ENCODE measurements around the gene NCKAP5. TPM values are rescaled to one million over a fixed set of nuclear protein-coding genes. Genes with fewer than 3 reads are reported as not detected.

NCKAP5 gene
- total and polyA plus RNA-seq, 2 of the 8 experiments (the other 6 are each of a cell fraction or from before 2014, with no cell fraction given) = 0.27 to 0.86 TPM

GRCh38 chr2:132797071-132797470 lies 771.2 kb downstream of the NCKAP5 start:
- no peaks in the 10 kb centered on the region; a peak in 1 of 7 replicates for H3K4me1 ChIP-seq (replicated peaks in 1 of 4; ENCODE audit: control insufficient read depth in 3 of 4, insufficient read depth in 4 of 4, low read length in 3 of 4)
- no peak overlapping the region for H3K9ac ChIP-seq (replicated peaks in 1 of 4; ENCODE audit: extremely low read depth in 1 of 4, low read depth in 3 of 4, low read length in 3 of 4)
- H3K56ac ChIP-seq (replicated peaks; ENCODE audit: insufficient read length, low read depth, low read length) = no peak overlapping the region
- H3K9me3 ChIP-seq (ENCODE audit: insufficient read depth in 2 of 2, low read depth in 1 of 2, low read length in 1 of 2) = no peaks in the 10 kb centered on the region
- POLR2A ChIA-PET (ENCODE audit: partially characterized antibody) = no interaction called here
- no peak overlapping the region for H3K14ac ChIP-seq (ENCODE audit: insufficient read length)
- no peak overlapping the region for H3K4ac ChIP-seq (replicated peaks; ENCODE audit: insufficient read length, low read depth, low read length)
- H2BK12ac ChIP-seq (ENCODE audit: low read depth, low read length) = no peak overlapping the region
- H2BK20ac ChIP-seq (ENCODE audit: low read length) = no peak overlapping the region
- H3K36me3 ChIP-seq (ENCODE audit: control insufficient read depth in 2 of 4, insufficient read depth in 4 of 4, low read length in 3 of 4) = no peaks in the 10 kb centered on the region
- peaks cover 0 to 1% (median 0%) of the 10 kb centered on the region in 4 experiments; a peak in 1 of 7 replicates for H3K27me3 ChIP-seq (replicated peaks in 1 of 4; ENCODE audit: control insufficient read depth in 3 of 4, extremely low read depth in 1 of 4, insufficient read depth in 3 of 4, low read length in 3 of 4)
- no peak overlapping the region for H4K91ac ChIP-seq (replicated peaks; ENCODE audit: insufficient read length, low read length)
- H4K20me1 ChIP-seq (replicated peaks in 1 of 2; ENCODE audit: control insufficient read depth in 1 of 2, insufficient read depth in 2 of 2, low read length in 2 of 2) = no peaks in the 10 kb centered on the region
- no peak overlapping the region for H2BK120ac ChIP-seq (replicated peaks; ENCODE audit: low read depth, low read length)
- H3K79me2 ChIP-seq (ENCODE audit: control insufficient read depth in 1 of 2, insufficient read depth in 2 of 2, low read length in 2 of 2) = no peaks in the 10 kb centered on the region
- no peaks in the 10 kb centered on the region for H3K79me1 ChIP-seq (ENCODE audit: low read depth, low read length)
- H3K4me3 ChIP-seq (ENCODE audit: extremely low read depth in 1 of 4, insufficient read depth in 2 of 4, low read depth in 3 of 4, low read length in 4 of 4) = no peak overlapping the region
- no peaks in the 10 kb centered on the region for H3K23me2 ChIP-seq (ENCODE audit: low read depth, low read length)
- no peak overlapping the region for H2AK5ac ChIP-seq (ENCODE audit: low read depth, low read length)
- 93% methylated on average over 3 of the region's 3 CpGs; no CpG with 5 or more reads in 1 of the 2 experiments for WGBS, 2 experiments (ENCODE audit: extremely low coverage in 1 of 2, insufficient coverage in 1 of 2, insufficient read length in 1 of 2, insufficient replicate concordance in 2 of 2, low coverage in 1 of 2, low lambda C conversion rate in 2 of 2, missing lambda C conversion rate in 1 of 2)
- DNase-seq (ENCODE audit: low read depth in 1 of 2, low spot score in 2 of 2) = no peak
- CTCF ChIA-PET (ENCODE audit: partially characterized antibody) = no interaction called here
- H2AFZ ChIP-seq (ENCODE audit: low read length) = no peak overlapping the region
- FAIRE-seq = no peak
- no peak overlapping the region for H4K8ac ChIP-seq (ENCODE audit: extremely low read depth, insufficient read depth, low read length)
- no peak overlapping the region for H3K4me2 ChIP-seq (ENCODE audit: insufficient read depth in 1 of 2, low read depth in 2 of 2, low read length in 2 of 2)
- no peak overlapping the region for H3K27ac ChIP-seq (ENCODE audit: low read depth, low read length)
- H3K23ac ChIP-seq (ENCODE audit: insufficient read length) = no peak overlapping the region
- no peak overlapping the region for H3K18ac ChIP-seq (ENCODE audit: extremely low read depth, low read length)
- no peak overlapping the region for H2BK15ac ChIP-seq (ENCODE audit: low read length)
- H2BK5ac ChIP-seq (ENCODE audit: low read depth, low read length) = no peak overlapping the region
- no peak overlapping the region for H4K5ac ChIP-seq (ENCODE audit: insufficient read length, low read depth, low read length)
- no peak for TF ChIP-seq HDAC2 (IDR thresholded peaks at IDR 0.05; ENCODE audit: borderline replicate concordance in 1 of 2, low read depth in 2 of 2, low read length in 2 of 2)
- TF ChIP-seq GABPA (IDR thresholded peaks at IDR 0.05; ENCODE audit: borderline replicate concordance, insufficient read depth, low read length) = no peak
- TF ChIP-seq YY1 (IDR thresholded peaks at IDR 0.05; ENCODE audit: low read depth, low read length) = no peak
- TF ChIP-seq EZH2 (IDR thresholded peaks at IDR 0.05; ENCODE audit: low read depth, low read length, severe bottlenecking) = no peak
- TF ChIP-seq RXRA (IDR thresholded peaks at IDR 0.05; ENCODE audit: insufficient read depth, low read depth, low read length) = no peak
- TF ChIP-seq USF2 (IDR thresholded peaks at IDR 0.05; ENCODE audit: low read length) = no peak
- no peak for TF ChIP-seq NRF1 (IDR thresholded peaks at IDR 0.05; ENCODE audit: low read depth, low read length)
- TF ChIP-seq CHD2 (IDR thresholded peaks at IDR 0.05; ENCODE audit: low read length) = no peak
- TF ChIP-seq SIN3A (conservative IDR thresholded peaks at IDR 0.05 in 1 of 2, IDR thresholded peaks at IDR 0.05 in 1 of 2; ENCODE audit: low read depth in 1 of 2, low read length in 2 of 2) = no peak
- TF ChIP-seq ASH2L (IDR thresholded peaks at IDR 0.05; ENCODE audit: low read length) = no peak
- TF ChIP-seq JUND (IDR thresholded peaks at IDR 0.05; ENCODE audit: low read length) = no peak
- TF ChIP-seq BACH1 (IDR thresholded peaks at IDR 0.05; ENCODE audit: low read length) = no peak
- TF ChIP-seq RBBP5 (IDR thresholded peaks at IDR 0.05; ENCODE audit: borderline replicate concordance, low read depth, low read length) = no peak
- TF ChIP-seq KDM1A (IDR thresholded peaks at IDR 0.05; ENCODE audit: borderline replicate concordance, low read length) = no peak
